HG03457 (cell line): Measurements from ENCODE around the gene GLCE.

Experiments used
- ATAC-seq: cut with Tn5 transposase; IDR thresholded peaks from one replicate; pipeline ENCODE4 v1.9.1; 2021; ENCODE audit warnings: moderate number of reproducible peaks; ENCODE audit not compliant: unreplicated experiment

The GLCE gene

DNA sequence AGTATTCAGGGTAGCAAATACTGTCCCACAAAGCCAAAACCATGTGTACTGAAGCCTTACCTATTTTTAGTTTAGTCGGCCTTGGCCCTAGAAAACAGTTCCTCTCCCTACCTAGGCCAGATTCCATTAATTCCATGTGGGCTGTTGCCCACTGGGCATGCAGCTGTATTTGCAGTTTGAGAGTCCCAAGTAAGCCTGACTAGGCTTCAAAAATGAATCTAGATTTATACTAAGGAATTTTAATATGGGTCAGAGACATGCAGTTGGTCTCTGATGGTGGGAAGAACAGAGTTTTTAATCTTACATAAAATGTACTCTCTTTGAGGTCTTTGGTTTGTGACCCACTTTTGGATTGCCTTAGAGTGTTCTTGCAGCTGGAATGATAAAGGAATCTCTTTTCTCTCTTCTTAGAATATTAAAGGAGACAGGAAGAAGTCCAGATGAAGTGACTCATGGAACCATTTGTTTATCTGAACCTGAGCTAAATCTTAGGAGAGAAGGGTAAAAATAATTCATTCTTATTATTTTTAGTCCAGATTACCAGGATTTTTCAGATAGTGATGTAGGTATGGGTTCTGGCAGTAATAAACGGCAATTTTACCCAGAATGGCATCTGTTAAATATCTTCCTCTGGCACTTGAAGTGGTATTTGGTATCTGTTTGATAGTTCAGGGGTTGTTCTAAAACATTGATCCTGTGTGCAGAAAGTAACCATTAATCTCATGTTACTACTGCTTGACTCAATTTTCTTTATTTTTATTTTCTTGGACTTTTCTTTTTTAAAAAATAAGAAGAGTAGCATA, 33.8 kb downstream of the GLCE start:
- ATAC-seq: no peak

GRCh38 chr15:69194854-69195253, 34.4 kb downstream of the GLCE start:
- no peak for ATAC-seq

DNA sequence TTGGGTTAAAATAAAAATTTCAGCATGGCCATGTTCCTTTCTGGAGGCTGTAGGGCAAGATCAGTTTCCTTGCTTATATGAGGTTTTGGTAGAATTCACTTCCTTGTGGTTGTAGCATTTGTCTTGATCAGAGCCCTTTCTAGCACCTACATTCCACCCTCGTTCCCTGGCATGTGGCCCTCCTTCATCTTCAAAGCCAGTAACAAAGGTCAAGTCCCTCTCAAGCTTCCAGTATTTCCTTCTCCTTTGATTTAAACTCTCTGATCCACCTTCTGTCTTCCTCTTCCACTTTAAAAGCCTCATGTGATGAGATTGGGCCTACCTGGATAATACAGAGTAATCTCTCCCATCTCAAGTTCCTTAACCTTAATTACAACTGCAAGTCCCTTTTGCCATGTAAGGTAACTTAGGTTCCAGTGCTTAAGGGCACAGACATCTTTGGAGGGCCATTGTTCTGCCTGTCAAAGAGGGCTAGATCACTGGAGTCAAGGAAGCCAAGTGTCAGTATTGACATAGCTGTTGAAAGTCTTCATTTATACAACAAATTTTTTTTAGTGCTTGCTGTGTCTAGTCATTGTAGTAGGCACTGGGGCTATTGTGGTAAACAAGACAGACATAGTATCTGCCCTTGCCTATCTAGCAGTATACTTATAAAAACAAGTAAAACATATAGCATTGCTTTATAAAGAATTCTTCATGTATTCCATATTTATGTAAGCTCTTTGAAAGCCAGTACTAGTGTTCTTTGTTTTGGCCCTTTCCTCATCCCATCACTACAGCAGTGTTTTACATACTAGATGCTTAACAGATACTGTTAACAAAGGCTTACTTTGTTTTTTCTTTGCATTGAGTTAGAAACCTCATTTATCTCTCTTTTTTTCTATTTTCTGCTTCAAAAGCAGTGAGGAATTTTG, 40.7 kb downstream of the GLCE start:
- ATAC-seq: no peak

GRCh38 chr15:69206079-69206478, 45.6 kb downstream of the GLCE start:
- no peak for ATAC-seq

- no peak for ATAC-seq
These were observed 49.2 kb downstream of the GLCE start for GRCh38 chr15:69209661-69210060.

DNA sequence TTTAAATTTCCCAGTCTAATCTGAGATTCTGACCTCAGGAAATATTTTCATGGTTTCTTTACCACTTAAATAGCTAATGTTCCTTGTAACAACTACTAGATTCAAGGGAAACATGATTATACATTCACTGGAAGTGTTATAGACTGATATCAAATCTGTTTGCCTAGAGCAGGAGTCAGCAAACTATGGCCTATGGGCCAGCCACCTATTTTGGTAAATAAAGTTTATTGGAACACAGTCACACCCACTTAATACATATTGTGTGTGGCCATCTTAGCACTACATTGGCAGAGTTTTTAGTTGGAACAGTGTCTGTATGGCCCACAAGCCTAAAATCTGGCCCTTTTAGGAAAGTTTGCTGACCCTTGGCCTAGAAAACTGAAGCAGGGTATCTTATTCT, 50.1 kb downstream of the GLCE start:
- ATAC-seq: no peak

DNA sequence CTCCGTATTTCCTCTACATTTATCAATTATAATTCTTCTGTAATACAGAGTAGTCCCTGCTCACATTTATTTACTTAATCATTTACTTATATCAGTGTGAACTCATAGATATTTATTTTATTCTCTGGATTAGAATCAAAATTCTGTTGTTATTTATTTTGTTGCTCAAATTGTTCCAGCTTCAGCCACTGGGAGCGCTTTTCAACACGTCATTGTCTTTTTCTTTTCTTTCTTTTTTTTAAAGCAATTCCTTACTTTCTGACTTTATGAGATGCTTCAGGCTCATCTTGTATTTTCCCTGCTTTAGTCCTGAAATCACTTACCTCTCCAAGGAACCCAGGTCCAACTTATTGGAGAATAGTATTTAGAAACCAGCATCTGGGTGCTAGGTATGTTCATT, 53.4 kb downstream of the GLCE start:
- ATAC-seq: no peak

GRCh38 chr15:69215314-69216035, 55.0 kb downstream of the GLCE start:
- no peak for ATAC-seq

- no peak for ATAC-seq
These were observed 56.9 kb downstream of the GLCE start for GRCh38 chr15:69217381-69217780.

- no peak for ATAC-seq
These were observed 59.3 kb downstream of the GLCE start for GRCh38 chr15:69219690-69220089.

- ATAC-seq: no peak
These were observed 61.6 kb downstream of the GLCE start for GRCh38 chr15:69222002-69222474.

- no peak for ATAC-seq
These were observed 62.8 kb downstream of the GLCE start for GRCh38 chr15:69223083-69223813.

- no peak for ATAC-seq
These were observed 63.9 kb downstream of the GLCE start for GRCh38 chr15:69224383-69224782.

GRCh38 chr15:69225355-69226022, 65.1 kb downstream of the GLCE start:
- ATAC-seq: no peak

- no peak for ATAC-seq
These were observed 65.6 kb downstream of the GLCE start for GRCh38 chr15:69226023-69226355.

DNA sequence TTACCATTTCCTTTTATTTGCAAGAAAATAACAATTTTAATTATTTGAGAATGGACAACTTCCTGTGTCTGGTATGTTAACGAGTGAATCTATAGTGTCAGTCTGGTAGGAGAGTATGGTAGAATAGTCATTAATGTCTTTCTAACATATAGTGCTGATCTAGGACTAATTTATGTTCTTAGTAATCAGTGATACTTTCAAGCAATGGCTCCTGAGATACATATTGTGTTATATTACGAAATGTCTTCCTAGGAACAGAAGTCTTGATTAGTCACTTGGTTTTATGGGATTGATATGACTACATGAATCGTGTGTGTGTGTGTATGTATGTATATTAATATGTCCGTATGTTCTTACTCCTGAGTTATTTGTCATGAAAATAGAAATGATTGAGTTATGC, 71.7 kb downstream of the GLCE start:
- ATAC-seq: no peak

GRCh38 chr15:69232765-69233164, 72.3 kb downstream of the GLCE start:
- ATAC-seq: no peak

DNA sequence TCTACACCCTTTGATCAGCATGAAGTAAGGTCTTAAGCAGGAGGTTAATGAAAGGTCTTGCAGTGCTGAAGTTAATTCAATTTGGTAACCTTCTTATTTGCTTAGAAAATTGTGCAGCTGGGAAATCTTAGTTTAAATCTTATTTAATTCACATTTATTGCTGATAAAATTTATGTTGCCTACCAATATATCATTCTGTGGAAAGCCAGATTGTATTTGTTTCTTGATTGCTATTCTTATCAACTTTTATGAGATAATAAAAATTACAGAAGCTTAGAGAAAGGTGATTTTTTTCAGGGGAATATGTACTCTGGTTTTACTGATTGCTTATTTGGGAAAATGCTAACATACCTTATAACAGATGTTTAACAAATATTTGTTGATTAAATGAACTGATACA, 74.2 kb downstream of the GLCE start:
- no peak for ATAC-seq

- ATAC-seq: no peak
These were observed 76.1 kb downstream of the GLCE start for GRCh38 chr15:69236505-69236904.

GRCh38 chr15:69237718-69238117, 77.3 kb downstream of the GLCE start:
- no peak for ATAC-seq
